HG03066 (cell line): Measurements from ENCODE around the gene LNPEP.

ENCODE experiments used
- ATAC-seq: cut with Tn5 transposase; IDR thresholded peaks from one replicate; pipeline ENCODE4 v1.9.1; 2021; ENCODE audit warnings: low read depth; ENCODE audit not compliant: unreplicated experiment

LNPEP gene

DNA sequence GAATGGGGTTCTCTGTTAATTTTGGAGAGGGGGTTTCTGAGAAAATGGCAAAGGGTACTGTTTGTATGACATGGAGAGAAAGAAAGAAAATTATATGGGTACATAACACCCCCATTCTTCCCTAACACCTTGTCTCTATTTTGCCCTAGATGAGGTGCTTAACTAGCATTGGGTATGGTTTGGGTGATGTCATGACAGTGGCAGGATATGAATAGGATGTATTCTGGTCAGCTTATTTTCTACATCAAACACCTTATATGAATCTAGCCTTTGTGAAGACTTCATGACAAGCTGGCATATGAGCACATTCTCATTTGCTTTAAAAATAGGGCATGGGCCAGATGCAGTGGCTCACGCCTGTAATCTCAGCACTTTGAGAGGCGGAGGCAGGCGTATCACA lies 58.6 kb downstream of the LNPEP start:
- ATAC-seq = no peak

DNA sequence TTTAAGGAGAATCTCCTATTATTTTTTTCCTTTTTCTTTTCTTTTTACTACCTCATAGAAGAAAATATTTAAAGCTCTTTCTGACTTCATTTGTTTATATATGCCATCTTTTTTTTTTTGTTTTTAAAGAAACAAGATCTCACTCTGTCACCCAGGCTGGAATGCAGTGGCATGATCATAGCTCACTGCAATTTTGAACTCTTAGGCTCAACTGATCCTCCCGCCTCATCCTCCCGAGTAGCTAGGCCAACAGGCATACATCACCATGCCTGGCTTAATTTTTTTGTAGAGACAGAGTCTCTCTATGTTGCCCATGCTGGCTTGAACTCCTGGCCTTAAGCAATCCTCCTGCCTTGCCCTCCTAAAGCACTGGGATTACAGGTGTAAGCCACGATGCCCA lies 59.5 kb downstream of the LNPEP start:
- no peak for ATAC-seq

DNA sequence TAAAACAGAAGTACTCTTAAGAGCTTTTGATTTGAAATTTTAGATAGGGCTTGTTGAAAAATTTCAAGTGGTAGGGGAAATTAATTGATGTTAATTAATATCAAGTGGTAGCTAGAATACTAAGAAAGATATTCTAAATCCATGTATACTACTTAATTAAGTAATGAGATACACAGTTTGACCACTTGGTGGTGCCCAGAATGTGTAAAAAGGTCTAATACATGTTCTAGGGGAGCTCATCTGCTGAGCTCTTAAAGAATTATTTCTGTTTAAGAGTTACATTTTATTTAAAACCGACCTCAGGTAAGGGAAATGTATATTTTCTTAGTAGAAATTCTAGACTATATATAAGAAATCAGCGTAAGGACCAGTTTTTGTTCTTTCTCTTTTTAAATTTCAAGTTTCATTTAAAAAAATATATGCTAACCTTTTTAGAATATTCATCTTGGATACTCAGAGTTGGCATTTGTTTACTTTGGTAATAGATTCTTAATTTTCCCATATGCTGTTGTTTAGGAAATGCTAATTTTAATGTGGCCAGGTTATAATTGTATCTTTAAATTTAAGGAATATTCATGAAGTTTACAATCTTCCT lies 61.5 kb downstream of the LNPEP start:
- no peak for ATAC-seq

DNA sequence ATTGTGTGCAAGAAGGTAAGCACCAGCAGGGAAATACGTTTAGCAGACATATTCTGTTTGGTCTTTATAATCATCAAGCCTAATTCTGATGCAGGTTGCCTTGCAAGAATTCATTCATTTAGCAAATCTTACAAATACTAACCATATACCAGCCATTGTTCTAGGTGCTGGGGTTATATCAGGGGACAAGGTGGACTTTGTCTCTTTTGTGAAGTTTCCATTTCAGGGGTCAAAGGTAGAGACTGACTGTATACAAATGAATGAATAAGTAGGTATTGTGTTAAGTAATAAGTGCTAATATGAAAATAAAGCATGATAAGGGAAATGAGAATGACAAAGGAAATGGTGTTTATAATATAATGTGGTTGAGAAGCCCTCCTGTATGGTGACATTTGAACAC lies 64.0 kb downstream of the LNPEP start:
- ATAC-seq = no peak

DNA sequence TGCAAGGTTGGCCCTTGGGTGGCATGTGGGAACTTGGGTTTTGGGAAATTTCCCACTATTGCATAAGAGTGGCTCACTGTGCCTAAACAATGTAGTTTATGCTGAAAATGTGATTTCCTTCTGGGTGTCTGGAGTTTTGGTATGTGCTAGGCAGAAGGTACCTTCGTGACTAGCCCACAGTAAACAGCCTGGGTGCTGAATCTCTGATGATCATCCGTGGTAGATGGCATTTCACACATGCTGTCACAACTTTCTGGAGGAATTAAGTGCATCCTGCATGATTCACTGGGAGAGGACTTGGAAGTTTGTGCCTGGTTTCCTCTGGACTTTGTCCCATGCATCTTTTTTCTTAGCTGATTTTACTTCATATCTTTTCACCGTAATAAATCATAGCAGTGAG lies 64.5 kb downstream of the LNPEP start:
- ATAC-seq = no peak

DNA sequence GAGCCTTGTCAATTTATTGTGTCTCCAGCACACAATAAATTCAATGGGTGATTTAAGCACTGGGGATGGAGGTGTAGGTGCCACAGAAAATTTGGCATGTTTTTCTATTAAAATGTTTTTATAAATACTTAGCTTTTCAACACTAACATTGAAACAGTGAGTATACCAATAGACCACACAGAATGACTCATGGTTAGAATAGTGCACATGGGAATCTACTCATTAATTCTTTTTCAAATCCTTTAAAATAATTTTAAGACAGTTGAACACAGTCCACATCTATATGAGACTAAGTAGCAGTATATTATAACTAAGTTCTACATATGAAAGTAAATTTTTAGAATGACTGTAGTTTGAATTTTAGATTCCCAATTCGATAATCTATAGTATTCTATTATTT lies 67.1 kb downstream of the LNPEP start:
- no peak for ATAC-seq

DNA sequence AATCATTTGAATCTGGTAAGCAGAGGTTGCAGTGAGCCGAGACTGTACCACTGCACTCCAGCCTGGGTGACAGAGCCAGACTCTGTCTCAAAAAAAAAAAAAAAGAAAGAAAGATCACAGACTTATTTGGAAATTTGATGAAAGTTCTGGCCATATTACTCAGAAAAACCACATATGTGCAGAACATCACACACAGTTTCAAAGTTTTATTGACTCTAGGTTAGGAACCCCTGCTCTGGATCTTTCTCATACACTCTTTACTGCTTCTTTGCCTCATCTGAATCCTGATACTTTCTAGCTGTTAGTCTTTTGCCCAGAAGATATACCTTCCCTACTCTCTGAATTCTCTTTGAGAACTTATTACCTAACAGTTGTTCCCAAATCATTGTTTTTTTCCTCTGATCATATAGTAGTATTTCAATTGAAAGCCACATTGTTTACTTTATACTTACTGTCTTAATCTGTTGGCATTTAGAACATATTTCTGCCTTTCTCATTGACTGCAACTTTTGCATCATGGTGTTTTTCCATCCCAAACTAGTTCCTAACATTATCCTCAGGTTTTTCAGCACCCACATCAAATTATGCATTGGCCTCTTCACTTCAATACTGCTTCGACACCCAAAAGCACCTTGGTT lies 68.7 kb downstream of the LNPEP start:
- no peak for ATAC-seq

DNA sequence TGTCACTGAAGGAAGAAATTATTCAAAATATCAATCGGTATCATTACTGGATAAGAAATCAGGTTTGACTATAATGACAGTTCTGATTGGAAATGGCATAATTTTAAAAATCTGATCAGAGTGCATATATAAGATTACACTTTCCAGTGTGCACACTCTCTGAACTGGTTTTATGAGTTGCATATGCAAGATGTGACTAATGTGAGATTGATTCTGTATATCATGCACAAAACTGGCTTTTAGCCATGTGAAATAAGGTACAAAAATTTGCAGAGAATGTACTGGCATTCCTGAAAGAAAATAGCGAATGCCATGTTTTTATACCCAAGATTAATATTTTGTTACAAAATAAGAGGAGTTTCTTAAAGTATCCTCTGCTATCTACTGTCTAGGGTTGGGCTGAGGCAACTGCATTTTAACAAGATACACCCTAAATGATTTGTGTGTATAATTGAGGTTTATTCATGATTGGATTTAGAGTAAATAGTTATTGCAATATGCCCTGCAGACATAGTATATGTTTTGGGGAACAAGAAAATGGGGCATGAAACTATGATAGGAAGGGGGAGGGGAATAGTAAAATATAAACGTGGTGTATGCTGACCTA lies 70.7 kb downstream of the LNPEP start:
- ATAC-seq = no peak

DNA sequence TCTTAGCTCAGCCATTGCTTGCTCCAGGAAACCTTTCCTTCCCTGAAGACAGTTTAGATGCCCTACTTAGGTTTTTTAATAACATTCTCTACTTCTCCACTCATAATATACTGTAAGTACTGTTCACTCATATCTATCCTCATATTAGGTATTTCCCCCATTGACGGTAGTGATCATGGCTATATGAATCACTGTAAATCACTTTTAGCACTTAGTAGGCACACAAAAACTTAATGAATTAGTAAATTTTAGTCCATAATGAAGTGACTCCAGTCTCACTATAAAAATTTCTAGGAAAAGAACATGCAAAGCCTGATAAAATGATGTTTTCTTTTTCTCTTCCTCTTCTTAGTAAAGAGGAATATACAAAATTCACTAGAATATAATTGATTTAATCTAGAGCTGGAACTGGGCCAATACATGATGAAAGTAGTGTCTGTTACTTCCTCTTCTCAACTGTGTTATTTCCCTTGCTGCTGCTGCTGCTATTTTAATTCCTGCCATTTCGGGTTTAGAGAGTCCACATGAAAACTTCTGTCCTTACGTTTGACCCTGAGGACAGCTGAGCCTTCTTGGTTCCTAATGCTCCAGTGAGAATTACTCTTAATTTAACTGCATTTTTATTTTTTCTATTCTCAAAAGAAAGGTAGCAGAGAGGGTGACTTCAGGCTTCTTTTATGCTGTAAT lies 73.5 kb downstream of the LNPEP start:
- ATAC-seq = peak; percentile 73

DNA sequence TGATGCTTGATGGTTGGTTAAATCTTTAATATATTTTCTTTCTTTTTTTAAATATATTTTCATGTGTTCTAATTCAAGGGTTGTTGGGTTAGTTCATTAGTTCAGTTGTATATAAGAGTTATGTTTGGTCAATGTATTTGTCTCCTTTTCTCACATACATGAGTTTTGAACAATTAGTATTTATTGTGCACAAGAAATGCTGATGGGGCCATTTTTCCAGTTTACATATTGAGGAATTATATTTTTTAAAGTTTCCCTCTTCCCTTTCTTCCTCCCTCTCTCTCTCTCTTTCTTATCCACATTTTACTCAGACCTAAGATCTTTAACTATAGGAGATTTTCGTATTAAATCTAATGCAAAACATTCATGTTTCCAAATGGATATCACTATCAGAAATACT lies 74.0 kb downstream of the LNPEP start:
- no peak for ATAC-seq

DNA sequence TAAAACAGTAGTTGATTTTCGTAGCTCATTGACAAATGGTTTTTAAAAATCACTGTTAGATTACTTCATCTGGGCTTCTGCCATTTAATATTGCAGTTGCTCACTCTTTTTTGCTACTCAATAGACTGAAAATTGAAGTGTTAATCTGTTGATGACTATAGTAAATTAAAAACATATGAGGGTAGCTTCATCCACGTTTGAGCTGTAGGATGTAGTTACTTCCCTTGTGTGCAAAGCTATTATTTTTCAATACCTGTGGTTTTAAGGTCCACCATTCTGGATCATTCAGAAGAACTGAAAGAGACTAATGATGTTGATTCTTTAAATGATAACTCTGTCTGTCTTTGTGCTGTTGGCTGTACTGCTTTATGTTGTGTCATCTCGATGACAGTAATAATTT lies 74.7 kb downstream of the LNPEP start:
- ATAC-seq = no peak

DNA sequence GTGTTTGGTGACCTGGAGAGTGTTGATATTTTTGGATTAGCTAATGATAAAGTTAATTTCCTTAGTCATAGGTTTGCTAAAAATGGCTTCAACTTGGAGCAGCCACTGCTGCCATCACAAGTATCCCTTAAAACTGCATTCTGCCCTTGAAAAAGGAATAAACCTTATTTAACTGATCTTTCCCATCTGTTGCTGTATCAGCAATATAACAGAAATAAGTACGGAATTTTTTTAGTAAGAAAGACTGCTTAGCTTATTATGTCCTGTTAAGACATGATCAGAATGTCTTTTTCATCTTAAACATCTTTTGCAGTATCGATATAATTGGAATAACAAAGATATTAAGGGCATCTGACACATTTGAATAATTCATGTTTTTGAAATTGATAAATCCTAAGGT lies 75.7 kb downstream of the LNPEP start:
- no peak for ATAC-seq

DNA sequence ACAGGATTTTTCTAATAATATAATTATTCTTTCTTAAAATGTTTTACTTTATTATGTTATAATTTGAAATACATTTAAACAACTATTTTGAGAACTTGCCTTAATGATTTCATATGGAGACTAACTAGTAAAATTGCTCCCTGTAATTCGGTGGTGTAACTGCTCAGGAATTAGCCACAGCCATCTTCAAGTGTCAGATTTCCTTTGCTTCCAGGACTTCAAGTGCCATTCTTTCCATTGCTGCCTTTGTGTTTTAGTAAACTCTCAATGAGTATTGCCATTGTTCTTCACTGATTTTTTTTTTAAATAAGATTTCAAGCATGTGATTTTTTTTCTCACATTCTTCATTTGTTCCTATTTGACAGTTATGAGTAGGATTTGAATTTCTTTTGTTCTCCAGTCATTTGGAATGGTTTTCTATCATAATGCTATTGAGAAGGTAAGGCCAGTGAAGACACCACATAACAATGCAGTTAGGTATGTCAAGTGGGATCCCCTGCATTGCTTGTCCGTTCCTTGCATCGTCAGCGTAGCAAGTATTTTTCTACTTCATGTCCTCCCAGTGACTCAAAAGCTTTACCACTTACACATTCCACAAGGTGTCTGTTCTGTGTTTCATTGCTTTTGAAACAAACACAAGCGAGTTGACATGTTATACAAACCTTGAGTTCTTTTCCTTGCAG lies 83.7 kb downstream of the LNPEP start:
- ATAC-seq = no peak

DNA sequence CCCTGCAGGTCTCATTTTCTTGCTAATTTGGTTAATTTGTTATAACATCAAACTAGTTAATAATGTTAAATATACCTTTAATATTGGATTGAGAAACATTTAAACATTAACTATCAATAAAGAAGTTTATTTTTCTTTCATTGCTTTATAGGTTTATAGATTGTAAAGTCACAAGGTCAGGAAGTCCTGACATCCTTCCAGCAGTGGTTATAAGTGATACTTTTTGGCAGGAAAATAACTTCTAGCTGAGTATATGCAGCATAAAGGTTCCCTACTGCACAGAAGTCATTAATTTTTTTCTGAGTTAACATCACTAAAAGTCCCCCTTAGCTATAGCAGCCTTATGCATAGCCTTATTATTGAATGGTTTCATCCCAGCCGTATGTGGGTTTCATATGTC lies 85.5 kb downstream of the LNPEP start:
- no peak for ATAC-seq

DNA sequence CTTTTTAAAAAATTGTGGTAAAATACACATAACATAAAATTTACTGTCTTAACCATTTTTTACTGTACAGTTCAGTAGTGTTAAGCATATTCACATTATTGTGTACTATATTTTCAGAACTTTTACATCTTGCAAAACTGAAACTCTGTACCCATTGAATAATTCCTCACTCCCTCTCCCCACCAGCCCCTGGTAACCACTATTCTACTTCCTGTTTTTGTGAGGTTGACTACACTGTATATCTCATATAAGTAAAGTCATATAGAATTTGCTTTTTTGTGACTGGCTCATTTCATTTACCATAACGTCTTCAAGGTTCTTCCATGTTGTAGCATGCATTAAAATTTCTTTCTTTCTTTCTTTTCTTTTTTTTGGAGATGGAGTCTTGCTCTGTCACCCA lies 87.0 kb downstream of the LNPEP start:
- ATAC-seq = no peak

DNA sequence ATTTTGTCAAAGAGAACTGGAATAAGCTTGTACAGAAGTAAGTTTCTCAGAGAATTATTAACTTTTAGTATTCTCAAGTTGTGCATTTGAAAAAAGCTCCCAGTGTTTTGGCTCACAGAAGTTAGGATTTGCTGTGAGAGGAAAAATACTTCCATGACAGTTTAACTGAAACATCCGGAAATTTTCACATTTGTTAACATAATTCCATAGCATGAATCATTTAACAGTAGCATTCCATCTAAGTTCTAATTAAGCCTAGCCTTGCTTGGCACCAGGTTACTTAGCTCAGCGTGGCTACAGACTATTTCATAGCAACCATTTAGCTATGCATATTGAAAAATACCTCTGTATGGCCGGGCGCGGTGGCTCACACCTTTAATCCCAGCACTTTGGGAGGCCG lies 90.8 kb downstream of the LNPEP start:
- ATAC-seq = no peak

DNA sequence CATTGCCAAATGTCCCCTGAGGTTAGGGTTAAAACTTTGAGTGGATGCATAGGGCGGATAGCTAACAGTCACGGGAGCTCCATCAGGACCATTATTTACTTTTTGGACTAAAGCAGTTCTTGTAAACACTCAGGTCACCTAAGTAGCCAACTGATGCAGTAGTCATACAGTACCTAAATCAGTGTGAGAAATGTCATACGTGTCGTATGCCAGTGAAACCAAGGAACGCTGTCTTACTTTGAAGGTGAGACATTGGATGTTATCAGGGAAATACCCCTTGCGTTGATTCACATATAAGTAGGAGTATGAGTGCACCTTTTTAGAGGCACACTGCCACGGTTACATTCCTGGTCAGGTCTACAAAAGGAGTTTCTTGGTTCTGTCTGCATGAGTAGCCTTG lies 101.9 kb downstream of the LNPEP start:
- ATAC-seq = no peak

DNA sequence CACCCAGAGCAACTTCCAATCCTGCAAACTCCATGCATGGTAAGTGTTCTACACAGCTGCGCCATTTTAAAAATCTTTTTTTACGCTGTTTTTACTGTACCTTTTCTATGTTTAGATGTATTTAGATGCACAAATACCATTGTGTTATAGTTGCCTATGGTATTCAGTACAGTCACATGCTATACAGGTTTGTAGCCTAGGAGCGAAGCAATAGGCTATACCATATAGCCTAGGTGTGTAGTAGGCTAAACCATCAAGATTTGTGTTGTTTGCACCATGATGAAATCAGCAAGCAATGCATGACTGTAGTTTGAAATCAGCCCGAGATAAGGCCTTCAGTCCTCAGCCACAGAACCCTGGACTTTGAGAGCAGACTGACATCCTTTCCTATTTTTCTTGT lies 105.4 kb downstream of the LNPEP start:
- no peak for ATAC-seq

DNA sequence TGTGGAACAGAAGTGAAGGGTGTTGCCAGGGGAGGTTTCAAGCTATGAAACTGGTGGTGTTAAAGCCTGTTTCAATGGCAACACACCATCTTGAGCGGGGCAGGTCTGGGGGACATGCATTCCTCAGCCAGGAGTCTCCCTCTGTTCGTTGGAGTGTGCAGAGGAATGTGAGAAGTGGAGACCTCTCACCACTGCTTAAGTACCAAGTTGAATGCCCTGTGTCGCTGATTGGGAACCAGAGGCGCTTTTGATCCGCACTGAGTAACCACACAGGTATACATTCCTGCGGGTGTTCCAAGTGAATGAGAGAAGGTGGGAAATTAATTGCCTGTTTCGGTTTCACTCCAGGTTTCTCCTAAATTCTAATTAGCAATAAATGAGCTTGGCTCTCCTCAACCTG lies 107.1 kb downstream of the LNPEP start:
- ATAC-seq = no peak

DNA sequence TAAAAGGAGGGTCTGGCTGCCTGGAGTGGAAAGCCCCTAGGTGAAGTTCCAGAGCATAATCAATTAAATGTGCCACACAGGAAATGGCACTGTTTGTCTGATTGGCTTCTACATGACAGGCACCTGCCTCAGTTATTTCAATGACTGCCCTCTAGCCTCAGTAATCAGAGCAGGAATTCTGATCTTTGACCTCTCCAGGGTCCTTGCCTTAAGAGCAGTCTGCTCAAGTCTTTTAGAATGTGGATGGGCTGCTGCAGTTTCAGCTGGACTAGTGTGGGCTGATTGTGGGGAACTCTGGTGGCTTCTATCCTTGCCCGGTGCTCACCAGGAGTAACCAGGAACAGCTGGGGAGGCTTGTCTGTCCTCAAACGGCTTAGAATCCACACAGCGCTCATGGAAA lies 107.6 kb downstream of the LNPEP start:
- no peak for ATAC-seq

DNA sequence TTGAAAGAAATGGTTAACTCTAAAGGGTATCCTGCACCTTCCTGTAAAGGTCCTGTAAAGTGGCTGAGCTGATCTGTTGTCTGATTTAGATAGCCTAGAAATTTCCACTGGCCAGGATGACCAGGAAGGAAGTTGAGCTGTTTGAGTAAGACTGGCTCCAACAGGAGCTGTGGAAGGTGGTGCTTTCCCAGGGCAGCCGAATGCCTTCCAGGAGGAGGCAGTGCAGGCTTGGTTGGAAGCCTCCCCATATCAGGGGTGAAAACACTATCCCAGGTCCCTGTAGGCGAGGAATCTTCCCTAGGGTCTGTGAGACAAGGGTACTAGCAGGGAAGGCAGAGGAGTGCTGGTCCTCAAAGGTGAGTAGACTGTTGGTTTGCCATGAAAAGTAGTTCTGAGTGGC lies 108.2 kb downstream of the LNPEP start:
- no peak for ATAC-seq
